Anterior cingulate cortex (tissue), 58 donors: ENCODE measurements around the gene CYFIP1.

Source experiments
- DNase-seq, 58 donors: peaks; one replicate each; lab custom pipeline; 2025; lab: John Stamatoyannopoulos, UW

Gene CYFIP1

GRCh38 chr15:22951381-22952280 lies 28.5 kb downstream of the CYFIP1 start:
- DNase-seq: peak in 1 of 58 donors; percentile 24

GRCh38 chr15:22951031-22951380 lies 29.2 kb downstream of the CYFIP1 start:
- DNase-seq: no peak

- no peak for DNase-seq
Observed at GRCh38 chr15:22950256-22950990, 29.7 kb downstream of the CYFIP1 start.

GRCh38 chr15:22949074-22949547 lies 31.1 kb downstream of the CYFIP1 start:
- no peak for DNase-seq

DNA sequence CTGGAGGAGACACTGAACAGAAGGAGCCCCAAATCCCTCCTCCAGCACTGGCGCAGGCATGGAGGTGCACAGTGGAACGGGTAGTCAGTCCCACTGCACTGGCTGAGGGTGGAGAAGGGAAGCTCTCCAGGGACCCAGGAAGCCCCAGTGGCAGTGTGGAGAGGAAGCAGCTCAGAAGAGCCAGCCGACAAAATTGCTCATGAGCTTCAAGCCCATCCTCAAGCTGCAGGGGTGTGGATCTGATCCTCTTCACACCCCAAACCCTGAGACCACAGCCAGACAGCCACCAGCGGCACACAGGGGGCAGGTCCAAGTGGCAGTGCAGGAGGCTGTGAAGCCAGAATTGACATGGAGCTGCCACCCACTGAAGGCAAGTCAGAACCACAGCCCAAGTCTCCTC lies 32.1 kb downstream of the CYFIP1 start:
- no peak for DNase-seq

GRCh38 chr15:22947101-22948000 lies 32.8 kb downstream of the CYFIP1 start:
- no peak for DNase-seq

DNA sequence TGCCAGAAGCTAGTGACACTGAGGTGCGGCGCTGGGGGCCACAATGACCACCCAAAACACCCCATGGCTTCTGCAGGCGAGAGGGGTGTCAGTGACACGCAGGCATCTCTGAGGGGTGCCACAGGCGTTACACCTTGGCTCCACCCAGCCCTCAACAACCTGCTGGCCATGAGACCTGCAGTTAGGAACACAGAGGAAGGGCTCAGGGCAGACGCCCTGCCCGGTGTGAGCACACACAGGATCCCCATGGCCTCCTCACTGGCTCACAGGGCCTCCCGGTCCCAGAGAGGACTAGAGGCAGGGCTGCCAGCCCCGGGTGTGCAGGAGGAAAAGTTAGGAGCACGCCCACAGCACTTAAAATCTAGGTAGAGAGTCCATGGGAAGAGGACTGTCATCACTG lies 35.1 kb downstream of the CYFIP1 start:
- no peak for DNase-seq

DNA sequence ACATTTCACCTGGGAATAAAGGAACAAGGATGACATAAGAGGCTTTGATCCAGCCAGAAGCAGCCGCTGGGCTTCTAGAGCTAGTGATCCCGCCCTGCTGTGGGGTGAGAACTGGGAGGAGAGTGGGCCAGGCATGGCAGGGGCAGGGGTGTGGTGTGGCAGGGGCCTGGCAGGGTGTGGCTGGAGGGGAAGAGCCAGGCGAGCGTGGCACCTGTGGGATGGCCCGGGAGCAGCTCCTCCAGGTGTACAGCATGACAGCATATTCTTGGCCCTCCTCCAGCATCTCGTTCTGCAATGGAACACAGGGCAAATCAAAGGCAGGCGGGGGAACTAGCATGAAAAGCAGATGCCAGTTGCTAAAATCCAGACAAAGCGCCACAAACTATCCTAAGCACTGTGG lies 35.5 kb downstream of the CYFIP1 start:
- DNase-seq: no peak

GRCh38 chr15:22942877-22943276 lies 37.3 kb downstream of the CYFIP1 start:
- DNase-seq: no peak

DNA sequence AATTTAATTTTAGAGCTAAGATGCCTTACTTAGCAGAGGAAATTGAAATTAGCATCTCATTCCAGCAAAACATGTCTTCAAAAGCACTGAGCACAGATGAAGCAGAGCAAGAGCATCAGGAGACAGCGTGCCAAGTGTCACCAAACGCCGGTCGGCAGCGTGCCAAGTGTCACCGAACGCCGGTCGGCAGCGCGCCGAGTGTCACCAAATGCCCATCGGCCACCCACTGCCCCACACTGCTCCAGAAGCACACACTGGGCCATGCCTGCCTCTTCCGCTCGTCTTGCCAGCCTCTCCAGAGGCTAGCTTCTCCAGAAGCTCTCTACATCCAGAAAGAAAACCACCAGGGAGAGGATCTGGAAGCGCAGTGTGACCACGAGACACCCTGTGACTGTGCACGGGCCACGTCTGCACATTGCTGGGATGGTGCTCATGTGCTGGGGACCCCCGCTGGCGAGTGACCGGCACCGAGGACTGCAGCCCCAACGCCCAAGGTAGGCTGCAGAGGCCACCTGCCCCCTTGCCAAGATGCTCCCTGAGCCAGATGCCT lies 37.8 kb downstream of the CYFIP1 start:
- no peak for DNase-seq

- no peak for DNase-seq
Observed at GRCh38 chr15:22941179-22941578, 39.0 kb downstream of the CYFIP1 start.

- no peak for DNase-seq
Observed at GRCh38 chr15:22939652-22940061, 40.5 kb downstream of the CYFIP1 start.

GRCh38 chr15:22939051-22939450 lies 41.1 kb downstream of the CYFIP1 start:
- peak in 6 of 58 donors; percentile 28 to 61 (median 34) for DNase-seq

DNA sequence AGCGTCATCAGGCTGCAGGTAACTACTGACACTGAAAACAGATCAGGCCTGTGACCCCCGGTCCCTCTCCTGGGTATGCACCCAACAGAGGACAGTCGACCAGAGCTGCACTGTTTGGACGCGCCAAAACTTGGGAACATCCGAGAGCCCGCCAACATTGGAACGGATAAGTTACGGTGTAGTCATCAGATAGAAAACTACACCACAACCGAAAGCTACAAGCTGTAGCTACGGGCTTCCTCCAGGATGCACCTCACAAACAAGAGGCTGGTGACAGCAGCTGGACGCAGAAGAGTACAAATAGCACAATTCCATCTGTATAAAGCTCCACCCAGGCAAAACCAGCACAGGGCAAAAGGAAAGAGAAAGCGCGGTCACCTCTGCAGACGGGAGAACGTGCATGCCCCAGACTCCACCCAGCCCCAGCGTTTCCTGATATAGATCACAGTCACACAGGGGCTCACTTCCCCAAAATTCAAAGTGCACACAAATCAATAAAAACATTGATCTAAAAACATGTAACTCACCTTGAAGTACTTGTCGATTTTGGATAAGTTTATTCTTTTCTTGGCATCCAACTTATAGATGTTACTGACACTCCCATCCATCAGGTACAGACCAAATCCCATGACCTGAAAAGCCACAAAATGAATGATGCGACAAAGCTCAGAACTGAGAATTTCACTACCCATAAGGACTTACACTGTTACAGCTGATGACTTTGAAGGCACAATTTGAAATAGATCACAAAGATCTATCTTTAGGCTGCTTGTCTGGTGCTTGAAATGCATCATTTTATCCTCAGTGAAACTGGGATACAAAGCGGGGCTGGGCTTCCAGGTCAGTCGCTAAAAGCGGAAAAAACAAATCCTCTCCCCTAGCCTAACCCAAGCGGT lies 43.3 kb downstream of the CYFIP1 start:
- DNase-seq: no peak

DNA sequence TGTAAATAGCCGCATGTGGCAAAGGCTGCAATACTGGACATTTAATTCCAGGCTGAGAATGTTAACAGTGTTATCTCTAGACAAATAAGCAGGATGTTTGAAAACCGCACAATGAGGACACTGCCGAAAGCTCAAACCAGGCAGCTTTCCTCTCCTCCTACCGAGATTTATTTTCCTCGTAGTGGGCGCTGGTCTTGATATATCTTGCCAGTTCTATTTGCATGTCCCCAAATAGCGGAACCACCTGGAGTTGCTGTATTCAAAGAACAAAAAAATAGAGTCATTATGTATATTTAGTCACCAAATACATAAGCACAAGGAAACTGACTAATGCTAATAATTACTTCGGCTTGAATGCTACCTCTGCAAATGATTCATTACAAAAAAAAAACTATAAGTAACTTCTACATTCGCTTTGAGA lies 46.5 kb downstream of the CYFIP1 start:
- DNase-seq: peak in 1 of 58 donors; percentile 30

DNA sequence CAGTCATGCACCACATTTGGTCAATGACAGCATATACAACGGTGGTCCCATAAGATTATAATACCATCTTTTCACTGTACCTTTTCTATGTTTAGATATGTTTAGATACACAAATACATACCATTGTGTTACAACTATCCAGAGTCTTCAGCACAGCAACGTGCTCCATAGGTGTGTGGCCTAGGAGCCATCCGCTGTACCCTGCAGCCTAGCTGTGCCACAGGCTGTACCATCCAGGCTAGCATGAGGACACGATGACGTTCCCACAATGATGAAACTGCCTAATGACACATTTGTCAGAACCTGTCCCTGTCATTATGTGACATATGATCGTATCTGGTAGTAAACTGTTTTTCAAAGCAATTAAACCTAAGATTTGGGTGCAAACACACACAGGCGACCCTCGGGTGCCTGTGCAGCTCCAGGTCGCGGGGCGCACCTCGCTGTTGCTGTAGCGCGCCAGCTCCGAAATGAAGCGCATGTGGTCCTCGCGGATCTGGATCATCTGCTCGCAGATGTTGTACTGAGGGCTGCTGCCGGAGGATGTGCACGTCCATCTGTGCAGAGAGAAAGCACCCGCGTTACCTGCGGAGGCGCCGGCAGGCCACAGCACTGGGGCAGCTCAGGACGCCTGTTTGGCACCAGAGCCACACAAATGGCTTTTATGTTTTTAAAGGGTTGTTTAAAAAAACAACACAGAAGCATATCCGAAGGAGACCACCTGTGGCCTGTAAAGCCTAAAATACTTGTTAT lies 48.2 kb downstream of the CYFIP1 start:
- no peak for DNase-seq

- DNase-seq: peak in 1 of 58 donors; percentile 28
Observed at GRCh38 chr15:22930782-22931484, 49.2 kb downstream of the CYFIP1 start.

- DNase-seq: no peak
Observed at GRCh38 chr15:22927761-22928160, 52.4 kb downstream of the CYFIP1 start.
